DOHH2 (cell line): ENCODE data around the gene CPOX.

ENCODE experiments used
- CTCF ChIP-seq: fragments of 200-600 bp; sonication (generic); IDR thresholded peaks from one replicate; pipeline ENCODE4 v1.5.1; 2014; ENCODE audit warnings: antibody characterized with exemption, mild to moderate bottlenecking, low read depth, low read length; ENCODE audit not compliant: poor library complexity, severe bottlenecking
- EZH2phosphoT487 ChIP-seq: fragments of 200-600 bp; sonication (generic); IDR thresholded peaks from 2 replicates; pipeline ENCODE4 v1.6.1; 2017; ENCODE audit warnings: borderline replicate concordance, mild to moderate bottlenecking, antibody characterized with exemption, low read length, moderate library complexity, mixed read lengths

DNA sequence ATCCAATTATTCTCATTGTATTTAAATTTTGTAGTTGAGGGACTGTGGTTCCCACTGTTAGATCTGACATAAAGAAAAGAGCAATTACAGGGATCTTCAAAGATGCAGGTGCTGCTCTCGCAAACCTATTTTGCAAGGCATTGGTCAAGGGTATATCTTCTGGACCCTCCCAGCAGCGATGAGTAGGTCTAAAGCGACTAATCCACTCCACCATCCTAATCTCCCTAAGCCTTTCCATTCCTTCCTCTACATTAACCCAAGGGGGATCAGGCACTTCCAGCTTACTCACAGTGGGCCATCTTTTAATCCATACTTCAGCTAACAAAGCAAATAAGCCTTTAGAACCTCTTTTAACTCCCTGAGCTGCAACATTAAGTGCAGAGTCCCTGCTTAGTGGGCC, 37.0 kb upstream of the CPOX start:
- no peak for TF ChIP-seq CTCF
- TF ChIP-seq EZH2phosphoT487, result no peak
